NCI-H1930 (cell line): ENCODE results near the gene ARMH4.

ENCODE experiments used
- DNase-seq, 2 experiments: peaks; one replicate each; lab custom pipeline; 2025; lab: John Stamatoyannopoulos, UW

The ARMH4 gene

GRCh38 chr14:58152014-58152857, at the start of gene ARMH4:
Gene ARMH4 (minus strand): TSS chr14:58152213. CDS start chr14:58139358, 12,855 bp downstream.
- peak; percentile 70 to 88 for DNase-seq

DNA sequence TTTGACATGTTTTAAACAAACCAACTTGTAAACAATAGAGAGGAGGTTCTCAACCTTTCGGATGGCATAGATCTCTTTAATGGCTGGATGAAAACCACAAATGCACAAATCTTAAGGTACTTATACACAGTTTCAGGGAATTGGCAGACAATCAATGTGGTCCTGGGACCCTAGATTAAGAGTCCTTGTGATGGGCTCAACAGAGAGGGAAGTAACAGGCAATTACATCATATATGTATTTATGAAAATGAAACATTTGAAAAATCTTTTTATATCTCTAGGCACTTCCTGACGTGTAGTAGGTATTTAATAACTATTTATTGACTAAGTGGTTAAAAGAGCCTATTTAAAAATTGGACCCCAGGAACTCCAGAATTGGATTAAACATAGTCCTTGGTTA, 48.8 kb upstream of the ARMH4 start:
- DNase-seq, result no peak

GRCh38 chr14:58200480-58200841, 48.4 kb upstream of the ARMH4 start:
- DNase-seq, result no peak

- peak; percentile 71 to 80 for DNase-seq
These were observed 47.9 kb upstream of the ARMH4 start, which contains the start of gene ACTR10 for GRCh38 chr14:58199726-58200479. Gene ACTR10 (plus strand): TSS chr14:58200149. CDS start chr14:58200218, 69 bp downstream.

- DNase-seq, result no peak
These were observed 46.1 kb upstream of the ARMH4 start for GRCh38 chr14:58198086-58198485.

DNA sequence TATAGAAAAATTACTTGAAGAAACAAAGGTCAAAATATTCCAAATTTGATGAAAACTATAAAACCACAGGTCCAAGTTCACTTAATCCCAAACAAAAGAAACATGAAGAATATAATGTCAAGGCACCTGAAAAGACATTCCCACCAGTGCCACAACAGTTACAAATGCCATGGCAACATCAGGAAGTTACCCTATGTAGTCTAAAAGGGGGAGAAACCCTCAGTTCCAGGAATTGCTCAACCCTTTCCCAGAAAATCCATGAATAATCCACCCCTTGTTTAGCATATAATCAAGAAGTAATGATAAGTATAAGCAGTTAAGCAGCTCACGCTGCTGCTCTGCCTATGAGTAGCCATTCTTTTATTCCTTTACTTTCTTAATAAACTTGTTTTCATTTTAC, 44.2 kb upstream of the ARMH4 start:
- no peak for DNase-seq

- no peak for DNase-seq
These were observed 41.5 kb upstream of the ARMH4 start for GRCh38 chr14:58193542-58193941.

- no peak for DNase-seq
These were observed 40.0 kb upstream of the ARMH4 start for GRCh38 chr14:58191763-58192601.

DNA sequence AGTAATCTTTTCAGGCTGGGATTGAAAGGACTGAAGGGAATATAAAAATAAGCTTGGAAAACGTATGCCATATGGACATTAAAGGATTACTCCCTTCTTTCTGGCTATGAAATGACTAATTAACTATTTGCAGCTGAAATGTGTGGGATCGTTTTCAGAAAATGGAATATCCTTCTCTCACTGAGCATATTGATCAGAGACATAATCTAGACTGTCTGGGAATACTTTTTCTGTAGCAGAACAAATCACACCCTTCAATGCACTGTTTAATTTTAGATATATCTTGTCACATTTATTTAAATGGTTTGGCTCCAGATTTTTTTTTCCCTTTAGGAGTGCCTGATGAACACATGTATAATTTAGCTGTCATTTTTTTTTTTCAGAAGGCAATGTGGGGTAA, 37.2 kb upstream of the ARMH4 start:
- DNase-seq, result no peak

- DNase-seq, result no peak
These were observed 25.1 kb upstream of the ARMH4 start for GRCh38 chr14:58177125-58177524.

GRCh38 chr14:58171090-58171489, 19.1 kb upstream of the ARMH4 start:
- peak; percentile 17 to 46 for DNase-seq

GRCh38 chr14:58167891-58168290, 15.9 kb upstream of the ARMH4 start:
- DNase-seq, result no peak

DNA sequence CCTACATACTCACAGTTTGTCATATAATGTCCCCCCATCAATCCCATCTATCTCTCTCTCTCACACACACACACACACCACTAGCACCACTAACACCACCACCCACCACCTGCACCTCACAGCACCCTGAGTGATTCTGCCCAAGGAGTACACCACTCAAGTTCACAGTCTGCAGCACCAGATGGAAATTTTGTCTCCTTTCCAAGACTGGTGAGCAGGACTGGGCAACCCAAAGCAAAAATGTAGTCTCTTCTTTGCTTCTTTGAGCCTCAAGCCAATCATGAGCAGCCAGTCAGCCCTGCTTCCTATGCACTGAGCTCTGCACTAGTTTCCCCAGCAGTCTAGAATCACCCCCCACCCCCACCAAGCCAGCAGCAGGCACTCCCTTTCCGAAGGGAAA, 15.0 kb upstream of the ARMH4 start:
- no peak for DNase-seq

DNA sequence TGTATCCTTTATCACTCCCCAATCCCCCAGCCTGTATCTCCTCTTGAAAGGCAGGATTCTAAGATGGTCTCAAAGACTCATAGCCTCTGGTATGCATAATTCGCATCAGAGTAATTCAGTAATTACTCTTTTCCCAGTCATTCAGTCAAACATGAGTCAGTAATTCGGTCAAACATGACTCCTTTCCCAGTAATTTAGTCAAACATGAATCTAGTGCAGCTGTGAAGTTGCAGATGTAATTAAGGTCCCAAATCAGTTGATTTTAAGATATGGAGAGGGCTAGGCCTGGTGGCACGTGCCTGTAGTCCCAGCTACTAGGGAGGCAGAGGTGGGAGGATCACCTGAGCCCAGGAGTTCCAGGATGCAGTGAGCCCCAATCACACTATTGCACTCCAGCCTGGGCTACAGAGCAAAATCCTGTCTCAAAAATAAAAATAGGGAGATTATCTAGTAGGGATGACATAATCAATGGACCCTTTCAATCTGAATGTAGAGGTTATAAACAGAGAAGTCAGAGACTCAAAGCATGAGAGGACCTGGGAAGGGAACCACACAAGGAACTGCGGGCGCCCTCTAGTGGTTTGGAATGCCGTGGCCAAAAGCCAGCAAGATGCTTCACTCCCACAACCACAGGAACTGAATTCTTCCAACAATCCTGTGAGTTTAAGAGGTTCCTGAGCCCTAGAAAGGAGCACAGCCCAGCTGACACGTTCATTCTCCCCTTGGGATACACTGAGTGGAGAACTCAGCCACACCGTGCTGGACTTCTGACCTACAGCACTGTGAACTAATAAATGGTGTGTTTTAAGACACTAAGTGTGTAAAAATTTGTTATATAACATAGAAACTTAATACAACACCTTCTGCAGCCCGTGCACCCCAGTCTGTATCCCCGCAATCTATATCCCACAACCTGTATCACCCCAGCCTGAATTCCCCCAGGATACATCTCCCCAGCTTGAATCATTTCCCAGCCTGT, 14.3 kb upstream of the ARMH4 start:
- DNase-seq, result peak; percentile 23 to 72

DNA sequence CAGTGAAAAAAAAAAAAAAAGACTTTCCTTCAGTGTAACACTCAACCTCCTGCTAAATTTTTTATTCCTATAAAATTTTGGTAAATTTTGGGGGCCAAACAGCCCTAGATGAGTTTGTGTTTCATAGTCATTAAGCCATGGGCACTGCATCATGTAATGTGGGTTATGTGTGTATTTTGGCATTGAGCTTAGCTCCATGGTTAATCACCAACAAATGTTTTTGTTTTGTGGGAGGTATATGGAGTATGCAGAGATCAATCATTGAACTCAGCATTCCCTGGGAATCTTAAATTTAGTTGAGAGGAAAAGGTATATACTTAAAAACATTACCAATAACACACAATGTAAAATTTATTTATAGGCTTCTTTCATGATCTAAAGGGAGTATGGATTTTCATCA, 8.5 kb upstream of the ARMH4 start:
- DNase-seq, result no peak

- no peak for DNase-seq
These were observed 640 bp downstream of the ARMH4 start for GRCh38 chr14:58151133-58152013.

GRCh38 chr14:58150243-58150805, 1.7 kb downstream of the ARMH4 start:
- no peak for DNase-seq

DNA sequence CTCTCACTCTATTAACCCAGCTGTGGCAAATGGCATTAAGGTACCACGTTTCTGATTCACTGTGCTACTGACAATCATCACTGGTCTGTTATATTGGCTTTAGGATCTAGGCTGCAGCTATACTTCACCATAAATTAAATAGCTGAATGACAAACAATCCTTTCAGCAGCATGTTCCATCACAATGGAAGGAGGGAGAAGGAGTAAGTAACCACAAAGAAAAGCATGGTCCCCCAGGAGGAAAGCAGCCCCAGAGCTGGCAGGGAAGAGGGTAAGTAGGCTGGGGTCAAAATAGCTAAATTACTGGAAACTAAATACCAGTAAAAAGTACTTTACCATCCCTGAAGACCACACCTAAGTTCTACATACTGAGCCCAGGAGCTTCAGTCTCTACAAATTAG, 2.8 kb downstream of the ARMH4 start:
- no peak for DNase-seq

DNA sequence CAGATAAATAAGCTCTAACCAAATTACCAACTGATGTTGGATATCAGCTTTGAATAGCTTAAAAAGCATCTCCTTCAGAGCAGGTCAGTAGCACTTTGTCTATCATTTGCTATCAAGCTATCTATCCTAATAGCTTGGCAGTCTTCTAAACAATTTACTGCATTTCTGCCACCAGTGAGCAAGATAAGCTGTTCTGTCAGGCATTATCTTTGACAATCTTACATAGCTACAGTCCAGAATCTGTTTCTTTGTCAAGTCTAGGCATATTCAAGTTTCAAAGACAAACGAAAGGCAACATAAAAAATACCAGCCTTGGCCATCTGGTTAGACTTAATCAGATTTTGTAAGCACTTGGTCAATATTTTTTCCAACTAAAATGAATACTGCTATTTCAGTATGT, 5.6 kb downstream of the ARMH4 start:
- DNase-seq, result no peak

DNA sequence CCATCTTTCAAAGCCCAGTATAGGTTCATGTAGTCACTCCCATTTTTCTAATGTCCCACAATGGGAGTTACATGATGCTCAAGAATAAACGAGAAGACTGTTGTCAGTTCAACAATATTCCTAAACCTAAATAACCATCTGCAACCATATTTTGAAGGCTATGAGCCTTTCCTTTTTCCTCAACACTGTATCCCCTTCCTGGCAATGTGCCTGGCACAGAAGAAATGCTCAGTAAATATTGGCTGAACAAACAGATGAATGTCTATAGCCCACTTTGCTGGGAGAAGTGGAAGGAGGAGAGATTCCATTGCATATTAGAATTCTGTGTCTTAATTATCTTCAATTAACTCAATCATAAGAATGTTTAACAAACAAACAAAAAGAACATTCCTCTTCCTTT, 6.1 kb downstream of the ARMH4 start:
- no peak for DNase-seq
